ENCODE results near the gene MSMP. TPM values are rescaled to one million over a fixed set of nuclear protein-coding genes. Genes with fewer than 3 reads are reported as not detected.

MSMP gene
- total RNA-seq, 2 donors from 2014 or later = 2.1 TPM; not detected in 1

GRCh38 chr9:35710818-35711500 lies 43.1 kb downstream of the MSMP start:
- intact Hi-C loops (cut with DNase I) = no loop called here

GRCh38 chr9:35708146-35708545 lies 45.9 kb downstream of the MSMP start:
- Histone ChIP-seq H3K27me3 (no peaks in the 10 kb centered on the region), H3K4me3 (no peak overlapping the region), H3K9me3 (no peaks in the 10 kb centered on the region), H3K36me3 (peaks cover 62% of the 10 kb centered on the region), H3K4me1 (no peaks in the 10 kb centered on the region), H3K9ac (ENCODE audit: low read depth in 2 of 2, low read length in 2 of 2) (no peak overlapping the region), H3K27ac (no peak overlapping the region)
- no peak for TF ChIP-seq CTCF (IDR thresholded peaks at IDR 0.05)
- intact Hi-C loops (cut with DNase I) = no loop called here
- DNase-seq = no peak

More at GRCh38 chr9:35710818-35711500, 43.1 kb downstream of the MSMP start:
- no peak overlapping the region for H3K27ac ChIP-seq
- peaks cover 64% of the 10 kb centered on the region for H3K36me3 ChIP-seq
- no peak for TF ChIP-seq CTCF (IDR thresholded peaks at IDR 0.05)
- H3K9me3 ChIP-seq = no peaks in the 10 kb centered on the region
- no peaks in the 10 kb centered on the region for H3K4me1 ChIP-seq
- H3K4me3 ChIP-seq = no peak overlapping the region
- no peak for DNase-seq
- H3K27me3 ChIP-seq = no peaks in the 10 kb centered on the region
- H3K9ac ChIP-seq (ENCODE audit: low read depth in 2 of 2, low read length in 2 of 2) = no peak overlapping the region

- Histone ChIP-seq H3K4me1 (no peaks in the 10 kb centered on the region), H3K36me3 (peaks cover 65% of the 10 kb centered on the region), H3K4me3 (no peak overlapping the region), H3K9ac (ENCODE audit: low read depth in 2 of 2, low read length in 2 of 2) (no peak overlapping the region), H3K27me3 (no peaks in the 10 kb centered on the region), H3K9me3 (no peaks in the 10 kb centered on the region), H3K27ac (no peak overlapping the region)
- DNase-seq = no peak
- no peak for TF ChIP-seq CTCF (IDR thresholded peaks at IDR 0.05)
- intact Hi-C loops (cut with DNase I) = no loop called here
These were observed 47.1 kb downstream of the MSMP start for GRCh38 chr9:35706951-35707350.

- Histone ChIP-seq H3K27ac (no peak overlapping the region), H3K9ac (ENCODE audit: low read depth in 2 of 2, low read length in 2 of 2) (no peak overlapping the region), H3K4me3 (no peak overlapping the region), H3K4me1 (no peaks in the 10 kb centered on the region), H3K36me3 (peaks cover 66% of the 10 kb centered on the region), H3K27me3 (no peaks in the 10 kb centered on the region), H3K9me3 (no peaks in the 10 kb centered on the region)
- DNase-seq = no peak
- TF ChIP-seq CTCF (IDR thresholded peaks at IDR 0.05) = no peak
- intact Hi-C loops (cut with DNase I) = no loop called here
These were observed 48.1 kb downstream of the MSMP start for GRCh38 chr9:35705836-35706430.

- no peak overlapping the region for H3K27ac ChIP-seq
- no peak for TF ChIP-seq CTCF (IDR thresholded peaks at IDR 0.05)
- intact Hi-C loops (cut with DNase I) = no loop called here
- no peaks in the 10 kb centered on the region for H3K27me3 ChIP-seq
- H3K9ac ChIP-seq (ENCODE audit: low read depth in 2 of 2, low read length in 2 of 2) = no peak overlapping the region
- peaks cover 65% of the 10 kb centered on the region for H3K36me3 ChIP-seq
- H3K9me3 ChIP-seq = no peaks in the 10 kb centered on the region
- H3K4me1 ChIP-seq = no peaks in the 10 kb centered on the region
- no peak overlapping the region for H3K4me3 ChIP-seq
- no peak for DNase-seq
These were observed 48.7 kb downstream of the MSMP start for GRCh38 chr9:35705372-35705771.
